GM23338 (cell line): ENCODE measurements around the gene SPG7.

Experiments
- CTCF ChIP-seq, 2 experiments: fragments of 200-600 bp in 1 of 2; sonication (generic) in 1 of 2; conservative IDR thresholded peaks; 2 replicates each; pipeline versions ENCODE4 v1.5.1 to v1.6.1; 2016 to 2017; ENCODE audit warnings: antibody characterized with exemption in 2 of 2, low read depth in 2 of 2, mild to moderate bottlenecking in 2 of 2, moderate library complexity in 1 of 2
- EZH2 ChIP-seq: fragments of 200-600 bp; sonication (generic); IDR thresholded peaks from one replicate; pipeline ENCODE4 v1.8.0; 2017; ENCODE audit warnings: antibody characterized with exemption, mild to moderate bottlenecking, low read depth; ENCODE audit not compliant: unreplicated experiment
- EZH2phosphoT487 ChIP-seq: fragments of 200-600 bp; sonication (generic); IDR thresholded peaks from one replicate; pipeline ENCODE4 v1.8.1; 2018; ENCODE audit warnings: antibody characterized with exemption; ENCODE audit not compliant: unreplicated experiment
- NANOG ChIP-seq: IDR thresholded peaks from 2 replicates; pipeline ENCODE4 v1.6.1; 2016; ENCODE audit warnings: antibody characterized with exemption, borderline replicate concordance
- POLR2AphosphoS5 ChIP-seq: IDR thresholded peaks from 2 replicates; pipeline ENCODE4 v1.6.1; 2016; ENCODE audit warnings: antibody characterized with exemption, low read depth
- TF ChIP-seq, protein P1 (sequence below): IDR thresholded peaks from 2 replicates; pipeline ENCODE4 v1.6.1; 2016; ENCODE audit warnings: antibody characterized with exemption
- TF ChIP-seq, protein P2 (sequence below): IDR thresholded peaks from one replicate; pipeline ENCODE4 v1.6.1; 2018; ENCODE audit warnings: antibody characterized with exemption; ENCODE audit not compliant: unreplicated experiment

DNA sequence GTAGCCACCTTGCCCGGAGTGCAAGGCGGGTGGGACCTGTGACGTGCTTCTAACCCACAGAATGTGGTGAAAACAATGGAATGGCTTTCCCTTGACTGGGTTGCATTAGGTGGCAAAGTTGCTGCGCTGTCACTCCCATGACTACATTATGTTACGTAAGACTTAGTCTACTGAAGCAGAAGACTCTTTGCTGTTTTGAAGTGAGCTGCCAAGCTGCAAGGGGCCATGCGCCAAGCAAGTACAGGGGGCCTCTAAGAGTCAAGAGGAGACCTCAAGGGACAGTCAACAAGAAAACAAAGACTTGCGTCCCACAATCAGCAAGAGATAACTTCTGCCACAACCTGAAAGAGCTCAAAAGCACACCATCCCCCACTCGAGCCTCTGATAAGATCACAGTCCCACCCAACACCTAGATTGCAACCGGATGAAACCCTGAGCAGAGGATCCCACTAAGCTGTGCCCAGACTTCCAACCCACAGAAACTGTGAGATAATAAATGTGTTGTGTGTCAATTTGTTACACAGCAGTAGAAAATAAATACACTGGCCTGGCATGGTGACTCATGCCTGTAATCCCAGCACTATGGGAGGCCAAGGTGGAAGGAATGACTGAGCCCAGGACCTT lies 34.3 kb upstream of the SPG7 start:
- TF ChIP-seq EZH2 (no peak), EZH2phosphoT487 (no peak), CTCF (conservative IDR thresholded peaks at IDR 0.05; ENCODE audit: low read depth in 2 of 2) (no peak), POLR2AphosphoS5 (no peak), NANOG (no peak)
- TF ChIP-seq, protein P1, sequence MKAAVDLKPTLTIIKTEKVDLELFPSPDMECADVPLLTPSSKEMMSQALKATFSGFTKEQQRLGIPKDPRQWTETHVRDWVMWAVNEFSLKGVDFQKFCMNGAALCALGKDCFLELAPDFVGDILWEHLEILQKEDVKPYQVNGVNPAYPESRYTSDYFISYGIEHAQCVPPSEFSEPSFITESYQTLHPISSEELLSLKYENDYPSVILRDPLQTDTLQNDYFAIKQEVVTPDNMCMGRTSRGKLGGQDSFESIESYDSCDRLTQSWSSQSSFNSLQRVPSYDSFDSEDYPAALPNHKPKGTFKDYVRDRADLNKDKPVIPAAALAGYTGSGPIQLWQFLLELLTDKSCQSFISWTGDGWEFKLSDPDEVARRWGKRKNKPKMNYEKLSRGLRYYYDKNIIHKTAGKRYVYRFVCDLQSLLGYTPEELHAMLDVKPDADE, result no peak
- TF ChIP-seq, protein P2, sequence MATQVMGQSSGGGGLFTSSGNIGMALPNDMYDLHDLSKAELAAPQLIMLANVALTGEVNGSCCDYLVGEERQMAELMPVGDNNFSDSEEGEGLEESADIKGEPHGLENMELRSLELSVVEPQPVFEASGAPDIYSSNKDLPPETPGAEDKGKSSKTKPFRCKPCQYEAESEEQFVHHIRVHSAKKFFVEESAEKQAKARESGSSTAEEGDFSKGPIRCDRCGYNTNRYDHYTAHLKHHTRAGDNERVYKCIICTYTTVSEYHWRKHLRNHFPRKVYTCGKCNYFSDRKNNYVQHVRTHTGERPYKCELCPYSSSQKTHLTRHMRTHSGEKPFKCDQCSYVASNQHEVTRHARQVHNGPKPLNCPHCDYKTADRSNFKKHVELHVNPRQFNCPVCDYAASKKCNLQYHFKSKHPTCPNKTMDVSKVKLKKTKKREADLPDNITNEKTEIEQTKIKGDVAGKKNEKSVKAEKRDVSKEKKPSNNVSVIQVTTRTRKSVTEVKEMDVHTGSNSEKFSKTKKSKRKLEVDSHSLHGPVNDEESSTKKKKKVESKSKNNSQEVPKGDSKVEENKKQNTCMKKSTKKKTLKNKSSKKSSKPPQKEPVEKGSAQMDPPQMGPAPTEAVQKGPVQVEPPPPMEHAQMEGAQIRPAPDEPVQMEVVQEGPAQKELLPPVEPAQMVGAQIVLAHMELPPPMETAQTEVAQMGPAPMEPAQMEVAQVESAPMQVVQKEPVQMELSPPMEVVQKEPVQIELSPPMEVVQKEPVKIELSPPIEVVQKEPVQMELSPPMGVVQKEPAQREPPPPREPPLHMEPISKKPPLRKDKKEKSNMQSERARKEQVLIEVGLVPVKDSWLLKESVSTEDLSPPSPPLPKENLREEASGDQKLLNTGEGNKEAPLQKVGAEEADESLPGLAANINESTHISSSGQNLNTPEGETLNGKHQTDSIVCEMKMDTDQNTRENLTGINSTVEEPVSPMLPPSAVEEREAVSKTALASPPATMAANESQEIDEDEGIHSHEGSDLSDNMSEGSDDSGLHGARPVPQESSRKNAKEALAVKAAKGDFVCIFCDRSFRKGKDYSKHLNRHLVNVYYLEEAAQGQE, result no peak
